RWPE1 (cell line): ENCODE data around the gene LMF2.

Experiments
- CTCF ChIA-PET: fragments of 350-600 bp; sonication (Branson Sonifier 250); formaldehyde crosslinking; extraction: SDS; loops from one replicate; lab custom pipeline; 2021; lab: Yijun Ruan, JAX
- POLR2A ChIA-PET: fragments of 400-600 bp; formaldehyde crosslinking; extraction: SDS; loops from one replicate; lab custom pipeline; 2020; ENCODE audit warnings: antibody characterized with exemption; ENCODE audit not compliant: low non-redundant PET; lab: Yijun Ruan, JAX
- DNase-seq: peaks from one replicate; pipeline ENCODE4 v3.0.0; 2012; ENCODE audit warnings: low spot score
- H3K27ac ChIP-seq: fragments of 450-650 bp; 2 replicates; pipeline ENCODE4 v1.5.1; 2017
- CTCF ChIP-seq: fragments of 450-650 bp; conservative IDR thresholded peaks from 2 replicates; pipeline ENCODE4 v1.5.1; 2017; ENCODE audit warnings: low read depth, mild to moderate bottlenecking

LMF2 gene

GRCh38 chr22:50498322-50498890 is 9.1 kb downstream of the LMF2 start:
- H3K27ac ChIP-seq, result 0 out of 2 replicates have a peak overlapping the region, but pooled peaks have one; percentile 15
- no peak for DNase-seq
- ChIA-PET CTCF (interaction anchor here (1.0 kb wide), 1 partner anchor 20 kb away, joined by 3 read pairs; no protein-coding TSS in a partner anchor), POLR2A (no interaction called here)
- peak; percentile 39; the same call in 1 of the 2 replicates for TF ChIP-seq CTCF

- no peak for DNase-seq
- no peak overlapping the region for H3K27ac ChIP-seq
- TF ChIP-seq CTCF, result no peak
- POLR2A ChIA-PET, result no interaction called here
- CTCF ChIA-PET, result interaction anchor here (0.8 kb wide), 1 partner anchor 28 kb away, joined by 3 read pairs; no protein-coding TSS in a partner anchor
These were observed 10.4 kb downstream of the LMF2 start for GRCh38 chr22:50497093-50497492.

GRCh38 chr22:50490531-50491308 is 16.8 kb downstream of the LMF2 start:
- TF ChIP-seq CTCF, result no peak
- POLR2A ChIA-PET, result no interaction called here
- H3K27ac ChIP-seq, result no peak overlapping the region
- CTCF ChIA-PET, result no interaction called here
- DNase-seq, result no peak

- ChIA-PET CTCF (no interaction called here), POLR2A (no interaction called here)
- TF ChIP-seq CTCF, result no peak
These were observed 17.9 kb downstream of the LMF2 start for GRCh38 chr22:50489363-50490243.

GRCh38 chr22:50488886-50489285 is 18.6 kb downstream of the LMF2 start:
- H3K27ac ChIP-seq, result no peak overlapping the region
- no peak for TF ChIP-seq CTCF
- DNase-seq, result no peak
- CTCF ChIA-PET, result no interaction called here
- POLR2A ChIA-PET, result no interaction called here

More at GRCh38 chr22:50489363-50490243, 17.9 kb downstream of the LMF2 start:
- H3K27ac ChIP-seq, result no peak overlapping the region
- no peak for DNase-seq
